ENCODE data around the gene CPAMD8.

DNA sequence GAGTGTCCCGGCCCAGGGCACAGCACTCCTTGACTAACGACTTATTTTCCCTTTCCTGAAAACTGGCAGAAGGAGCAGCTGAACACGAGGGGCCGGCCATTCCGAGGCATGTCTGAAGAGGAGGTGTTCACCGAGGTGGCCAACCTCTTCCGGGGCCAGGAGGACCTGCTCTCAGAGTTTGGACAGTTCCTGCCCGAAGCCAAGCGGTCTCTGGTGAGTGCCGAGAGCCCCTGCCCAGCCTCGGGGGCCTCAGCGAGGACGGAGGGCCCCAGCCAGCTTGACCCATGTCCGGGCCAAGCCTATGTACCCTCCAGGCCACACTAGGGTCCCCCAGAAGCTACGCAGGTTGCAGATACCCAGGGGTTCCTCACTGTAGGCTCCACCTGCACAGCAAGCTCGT is 179.7 kb downstream of the CPAMD8 start:
- TF ChIP-seq POLR2A (IDR thresholded peaks at IDR 0.05; ENCODE audit: borderline replicate concordance, extremely low read depth, insufficient read depth, insufficient read length) (no peak), EZH2phosphoT487 (IDR thresholded peaks at IDR 0.05; ENCODE audit: borderline replicate concordance) (no peak), POLR2AphosphoS5 (IDR thresholded peaks at IDR 0.05; ENCODE audit: low read depth, low read length) (no peak), ZFX (IDR thresholded peaks at IDR 0.05) (no peak)
- TF ChIP-seq, protein P1, sequence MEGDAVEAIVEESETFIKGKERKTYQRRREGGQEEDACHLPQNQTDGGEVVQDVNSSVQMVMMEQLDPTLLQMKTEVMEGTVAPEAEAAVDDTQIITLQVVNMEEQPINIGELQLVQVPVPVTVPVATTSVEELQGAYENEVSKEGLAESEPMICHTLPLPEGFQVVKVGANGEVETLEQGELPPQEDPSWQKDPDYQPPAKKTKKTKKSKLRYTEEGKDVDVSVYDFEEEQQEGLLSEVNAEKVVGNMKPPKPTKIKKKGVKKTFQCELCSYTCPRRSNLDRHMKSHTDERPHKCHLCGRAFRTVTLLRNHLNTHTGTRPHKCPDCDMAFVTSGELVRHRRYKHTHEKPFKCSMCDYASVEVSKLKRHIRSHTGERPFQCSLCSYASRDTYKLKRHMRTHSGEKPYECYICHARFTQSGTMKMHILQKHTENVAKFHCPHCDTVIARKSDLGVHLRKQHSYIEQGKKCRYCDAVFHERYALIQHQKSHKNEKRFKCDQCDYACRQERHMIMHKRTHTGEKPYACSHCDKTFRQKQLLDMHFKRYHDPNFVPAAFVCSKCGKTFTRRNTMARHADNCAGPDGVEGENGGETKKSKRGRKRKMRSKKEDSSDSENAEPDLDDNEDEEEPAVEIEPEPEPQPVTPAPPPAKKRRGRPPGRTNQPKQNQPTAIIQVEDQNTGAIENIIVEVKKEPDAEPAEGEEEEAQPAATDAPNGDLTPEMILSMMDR (IDR thresholded peaks at IDR 0.05 in 2 of 3, conservative IDR thresholded peaks at IDR 0.05 in 1 of 3; ENCODE audit: borderline replicate concordance in 1 of 3, insufficient read depth in 1 of 3, low read depth in 2 of 3, low read length in 2 of 3) = no peak
